Measurements from ENCODE around the gene CPT1A. TPM values are rescaled to one million over a fixed set of nuclear protein-coding genes. Genes with fewer than 3 reads are reported as not detected.

The CPT1A gene
- total and polyA plus RNA-seq, 2 experiments from 2014 or later, result 9.6 to 20.1 TPM

GRCh38 chr11:68734111-68734510 lies 107.6 kb downstream of the CPT1A start:
- Histone ChIP-seq H3K9ac (no peak overlapping the region), H4K20me1 (ENCODE audit: insufficient read depth) (no peaks in the 10 kb centered on the region), H3K4me1 (ENCODE audit: insufficient read depth) (no peaks in the 10 kb centered on the region), H3K27ac (no peak overlapping the region), H3F3A (ENCODE audit: insufficient read depth) (no peaks in the 10 kb centered on the region), H3K27me3 (replicated peaks; ENCODE audit: insufficient read depth) (peaks cover 34% of the 10 kb centered on the region), H3K4me2 (ENCODE audit: unreplicated experiment) (no peak overlapping the region), H3K4me3 (no peak overlapping the region), H3K79me2 (ENCODE audit: insufficient read depth) (no peaks in the 10 kb centered on the region), H3K9me3 (ENCODE audit: low read depth) (no peaks in the 10 kb centered on the region), H2AFZ (no peak overlapping the region), H3K36me3 (ENCODE audit: low read depth) (no peaks in the 10 kb centered on the region), H3K9me2 (ENCODE audit: insufficient read depth) (no peaks in the 10 kb centered on the region)
- TF ChIP-seq EZH2phosphoT487 (IDR thresholded peaks at IDR 0.05; ENCODE audit: insufficient read depth, low read depth) (no peak), EZH2 (IDR thresholded peaks at IDR 0.05; ENCODE audit: insufficient read depth, poor library complexity, severe bottlenecking) (no peak)
- WGBS, 2 experiments (ENCODE audit: low coverage in 1 of 2, low lambda C conversion rate in 2 of 2, missing lambda C conversion rate in 2 of 2), result 62 to 64% methylated on average over 7 of the region's 7 CpGs
- in situ Hi-C loops (cut with MboI), result no loop called here
- no peak for DNase-seq

DNA sequence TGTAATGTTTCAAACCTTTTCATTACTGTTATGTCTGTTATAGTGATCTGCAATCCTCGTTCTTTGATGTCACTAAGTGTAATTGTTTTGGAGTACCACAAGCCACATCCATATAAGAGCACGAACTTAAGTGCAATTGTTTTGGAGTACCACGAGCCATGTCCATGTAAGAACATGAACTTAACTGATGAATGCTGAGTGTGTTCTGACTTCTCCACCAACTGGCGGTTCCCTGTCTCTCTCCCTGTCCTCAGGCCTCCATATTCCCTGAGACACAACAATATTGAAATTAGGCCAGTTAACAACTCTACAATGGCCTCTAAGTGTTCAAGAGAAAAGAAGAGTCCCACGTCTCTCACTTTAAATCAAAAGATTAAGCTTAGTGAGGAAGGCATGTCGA lies 113.9 kb downstream of the CPT1A start:
- Histone ChIP-seq H3K4me2 (ENCODE audit: unreplicated experiment) (no peak overlapping the region), H2AFZ (no peak overlapping the region), H3K9ac (no peak overlapping the region), H3K27ac (no peak overlapping the region), H4K20me1 (ENCODE audit: insufficient read depth) (no peaks in the 10 kb centered on the region), H3K36me3 (ENCODE audit: low read depth) (no peaks in the 10 kb centered on the region), H3K27me3 (replicated peaks; ENCODE audit: insufficient read depth) (peaks cover 63% of the 10 kb centered on the region), H3K9me2 (ENCODE audit: insufficient read depth) (no peaks in the 10 kb centered on the region), H3K4me1 (ENCODE audit: insufficient read depth) (no peaks in the 10 kb centered on the region), H3K4me3 (no peak overlapping the region), H3K79me2 (ENCODE audit: insufficient read depth) (no peaks in the 10 kb centered on the region), H3F3A (ENCODE audit: insufficient read depth) (no peaks in the 10 kb centered on the region), H3K9me3 (ENCODE audit: low read depth) (no peaks in the 10 kb centered on the region)
- WGBS, 2 experiments (ENCODE audit: low coverage in 1 of 2, low lambda C conversion rate in 2 of 2, missing lambda C conversion rate in 2 of 2), result 67 to 70% methylated on average over 6 of the region's 6 CpGs
- TF ChIP-seq EZH2phosphoT487 (IDR thresholded peaks at IDR 0.05; ENCODE audit: insufficient read depth, low read depth), result no peak
- no peak for TF ChIP-seq EZH2 (IDR thresholded peaks at IDR 0.05; ENCODE audit: insufficient read depth, poor library complexity, severe bottlenecking)
- no peak for DNase-seq
- in situ Hi-C loops (cut with MboI), result no loop called here

GRCh38 chr11:68724293-68724692 lies 117.4 kb downstream of the CPT1A start:
- H3K27me3 ChIP-seq (replicated peaks; ENCODE audit: insufficient read depth), result peaks cover 59% of the 10 kb centered on the region
- in situ Hi-C loops (cut with MboI), result no loop called here

GRCh38 chr11:68722143-68722542 lies 119.6 kb downstream of the CPT1A start:
- H3K79me2 ChIP-seq (ENCODE audit: insufficient read depth), result no peaks in the 10 kb centered on the region
- no peak for DNase-seq
- no peak overlapping the region for H3K9ac ChIP-seq
- no peaks in the 10 kb centered on the region for H3F3A ChIP-seq (ENCODE audit: insufficient read depth)
- H3K4me1 ChIP-seq (ENCODE audit: insufficient read depth), result no peaks in the 10 kb centered on the region
- no peaks in the 10 kb centered on the region for H3K9me3 ChIP-seq (ENCODE audit: low read depth)
- H2AFZ ChIP-seq, result no peak overlapping the region
- no peaks in the 10 kb centered on the region for H3K9me2 ChIP-seq (ENCODE audit: insufficient read depth)
- WGBS, 2 experiments (ENCODE audit: low coverage in 1 of 2, low lambda C conversion rate in 2 of 2, missing lambda C conversion rate in 2 of 2), result 79 to 83% methylated on average over 1 of the region's 1 CpG
- no peaks in the 10 kb centered on the region for H3K36me3 ChIP-seq (ENCODE audit: low read depth)
- TF ChIP-seq EZH2phosphoT487 (IDR thresholded peaks at IDR 0.05; ENCODE audit: insufficient read depth, low read depth) (no peak), EZH2 (IDR thresholded peaks at IDR 0.05; ENCODE audit: insufficient read depth, poor library complexity, severe bottlenecking) (no peak)
- in situ Hi-C loops (cut with MboI), result no loop called here
- no peak overlapping the region for H3K4me3 ChIP-seq
- H3K4me2 ChIP-seq (ENCODE audit: unreplicated experiment), result no peak overlapping the region
- H3K27ac ChIP-seq, result no peak overlapping the region
- H4K20me1 ChIP-seq (ENCODE audit: insufficient read depth), result no peaks in the 10 kb centered on the region
- peaks cover 53% of the 10 kb centered on the region for H3K27me3 ChIP-seq (replicated peaks; ENCODE audit: insufficient read depth)

More at GRCh38 chr11:68724293-68724692, 117.4 kb downstream of the CPT1A start:
- Histone ChIP-seq H3F3A (ENCODE audit: insufficient read depth) (no peaks in the 10 kb centered on the region), H3K9me3 (ENCODE audit: low read depth) (no peaks in the 10 kb centered on the region), H4K20me1 (ENCODE audit: insufficient read depth) (no peaks in the 10 kb centered on the region), H2AFZ (no peak overlapping the region), H3K9ac (no peak overlapping the region), H3K4me2 (ENCODE audit: unreplicated experiment) (no peak overlapping the region), H3K36me3 (ENCODE audit: low read depth) (no peaks in the 10 kb centered on the region), H3K4me3 (no peak overlapping the region), H3K27ac (no peak overlapping the region), H3K4me1 (ENCODE audit: insufficient read depth) (no peaks in the 10 kb centered on the region), H3K9me2 (ENCODE audit: insufficient read depth) (no peaks in the 10 kb centered on the region), H3K79me2 (ENCODE audit: insufficient read depth) (no peaks in the 10 kb centered on the region)
- TF ChIP-seq EZH2 (IDR thresholded peaks at IDR 0.05; ENCODE audit: insufficient read depth, poor library complexity, severe bottlenecking), result no peak
- DNase-seq, result no peak
- WGBS, 2 experiments (ENCODE audit: low coverage in 1 of 2, low lambda C conversion rate in 2 of 2, missing lambda C conversion rate in 2 of 2), result 81 to 87% methylated on average over 4 of the region's 4 CpGs

DNA sequence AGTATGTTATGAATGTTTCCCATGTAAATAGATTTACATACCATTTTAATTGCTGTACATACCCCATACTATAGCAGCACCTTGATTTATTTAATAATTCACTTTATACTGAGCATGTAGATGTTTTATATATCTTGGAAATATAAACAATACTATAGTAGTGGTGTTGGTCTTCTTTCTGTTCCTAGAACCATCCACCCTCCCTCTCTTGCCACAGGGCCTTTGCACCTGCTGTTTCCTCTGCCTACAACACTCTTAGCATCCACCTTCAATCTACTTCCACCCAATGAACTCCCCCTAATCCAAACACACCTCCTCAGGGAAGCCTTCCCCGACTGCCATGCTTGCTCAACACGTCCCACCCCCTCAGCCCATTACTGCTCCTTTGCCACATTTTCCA lies 120.6 kb downstream of the CPT1A start:
- no peaks in the 10 kb centered on the region for H4K20me1 ChIP-seq (ENCODE audit: insufficient read depth)
- 53% methylated on average over 2 of the region's 2 CpGs for WGBS, 2 experiments (ENCODE audit: low coverage in 1 of 2, low lambda C conversion rate in 2 of 2, missing lambda C conversion rate in 2 of 2)
- H3K36me3 ChIP-seq (ENCODE audit: low read depth), result no peaks in the 10 kb centered on the region
- DNase-seq, result no peak
- H3F3A ChIP-seq (ENCODE audit: insufficient read depth), result no peaks in the 10 kb centered on the region
- H3K27me3 ChIP-seq (replicated peaks; ENCODE audit: insufficient read depth), result peaks cover 52% of the 10 kb centered on the region
- no peaks in the 10 kb centered on the region for H3K9me2 ChIP-seq (ENCODE audit: insufficient read depth)
- in situ Hi-C loops (cut with MboI), result no loop called here
- H3K4me3 ChIP-seq, result no peak overlapping the region
- H3K79me2 ChIP-seq (ENCODE audit: insufficient read depth), result no peaks in the 10 kb centered on the region
- no peak overlapping the region for H3K9ac ChIP-seq
- H3K4me1 ChIP-seq (ENCODE audit: insufficient read depth), result no peaks in the 10 kb centered on the region
- TF ChIP-seq EZH2 (IDR thresholded peaks at IDR 0.05; ENCODE audit: insufficient read depth, poor library complexity, severe bottlenecking) (no peak), EZH2phosphoT487 (IDR thresholded peaks at IDR 0.05; ENCODE audit: insufficient read depth, low read depth) (no peak)
- no peaks in the 10 kb centered on the region for H3K9me3 ChIP-seq (ENCODE audit: low read depth)
- H2AFZ ChIP-seq, result no peak overlapping the region
- no peak overlapping the region for H3K4me2 ChIP-seq (ENCODE audit: unreplicated experiment)
- no peak overlapping the region for H3K27ac ChIP-seq
